Tibial nerve (tissue), 4 donors: ENCODE data around the gene FHDC1. TPM values are rescaled to one million over a fixed set of nuclear protein-coding genes. Genes with fewer than 3 reads are reported as not detected.

Experiments used
- DNase-seq, 2 donors: peaks; one replicate each; pipeline ENCODE4 v3.0.0-alpha.2; 2019; ENCODE audit warnings: low spot score in 2 of 2
- H3K27ac ChIP-seq, 4 donors: fragments of 200-600 bp; sonication (generic) in 3 of 4; one replicate each; pipeline ENCODE4 v1.5.1; 2017 to 2019; ENCODE audit warnings: mild to moderate bottlenecking in 1 of 4
- H3K27me3 ChIP-seq, 2 donors: fragments of 200-600 bp; sonication (generic) in 1 of 2; one replicate each; pipeline versions ENCODE4 v1.5.1 to v1.6.0; 2017 to 2019
- H3K36me3 ChIP-seq, 3 donors: fragments of 200-600 bp; sonication (generic); one replicate each; pipeline ENCODE4 v1.5.1; 2018 to 2019
- H3K4me1 ChIP-seq, 4 donors: fragments of 200-600 bp; sonication (generic) in 3 of 4; one replicate each; pipeline ENCODE4 v1.5.1; 2017 to 2019
- H3K4me3 ChIP-seq, 4 donors: fragments of 200-600 bp; sonication (generic) in 3 of 4; one replicate each; pipeline ENCODE4 v1.5.1; 2017 to 2019; ENCODE audit warnings: mild to moderate bottlenecking in 1 of 4, moderate library complexity in 1 of 4
- H3K9me3 ChIP-seq, 4 donors: fragments of 200-600 bp; sonication (generic) in 3 of 4; one replicate each; pipeline ENCODE4 v1.5.1; 2017 to 2019
- CTCF ChIP-seq, 5 experiments: fragments of 200-600 bp in 3 of 5; fragments of 450-650 bp in 2 of 5; sonication (generic) in 3 of 5; IDR thresholded peaks; one replicate each; pipeline ENCODE4 v1.5.1; 2016 to 2019; ENCODE audit warnings: antibody characterized with exemption in 5 of 5, mild to moderate bottlenecking in 3 of 5, moderate library complexity in 2 of 5
- EP300 ChIP-seq, 2 donors: sonication (generic); formaldehyde crosslinking; IDR thresholded peaks; one replicate each; pipeline ENCODE4 v1.6.1; 2017; ENCODE audit warnings: antibody characterized with exemption in 2 of 2, mild to moderate bottlenecking in 1 of 2
- POLR2A ChIP-seq, 2 donors: fragments of 450-650 bp; IDR thresholded peaks; one replicate each; pipeline ENCODE4 v1.6.1; 2017; ENCODE audit warnings: antibody characterized with exemption in 2 of 2, mild to moderate bottlenecking in 2 of 2, moderate library complexity in 2 of 2
- WGBS, 2 donors: methylation state at CpG; one replicate each; pipeline ENCODE4 v1.1.5; 2018; 5-methylcytosine and 5-hydroxymethylcytosine counted together
- total RNA-seq, 4 donors: library from RNA; depleted of rRNA; stranded (reverse); fragments of >200 nt; gene quantifications; one replicate each; pipeline ENCODE4 v1.1.0, GENCODE V29; 2016

Gene FHDC1
- total RNA-seq, 4 donors from 2014 or later: 2.2 to 7.9 (median 6.1) TPM

- DNase-seq: no peak
- H3K9me3 ChIP-seq: no peaks in the 10 kb centered on the region
- TF ChIP-seq POLR2A (IDR thresholded peaks at IDR 0.05): no peak
- TF ChIP-seq EP300 (IDR thresholded peaks at IDR 0.05): no peak
- TF ChIP-seq CTCF (IDR thresholded peaks at IDR 0.05): no peak
- no peaks in the 10 kb centered on the region for H3K4me1 ChIP-seq
- 90 to 100% methylated on average over 1 of the region's 1 CpG for WGBS, 2 donors
- no peak overlapping the region for H3K4me3 ChIP-seq
- no peaks in the 10 kb centered on the region for H3K27me3 ChIP-seq
- H3K36me3 ChIP-seq: no peaks in the 10 kb centered on the region
- H3K27ac ChIP-seq: no peak overlapping the region
Measured at GRCh38 chr4:153018684-153019083, 82.6 kb downstream of the FHDC1 start.

- H3K36me3 ChIP-seq: no peaks in the 10 kb centered on the region
- 89 to 91% methylated on average over 9 of the region's 9 CpGs for WGBS, 2 donors
- no peaks in the 10 kb centered on the region for H3K4me1 ChIP-seq
- H3K4me3 ChIP-seq: no peak overlapping the region
- no peak overlapping the region for H3K27ac ChIP-seq
- no peak for TF ChIP-seq POLR2A (IDR thresholded peaks at IDR 0.05)
- no peak for TF ChIP-seq CTCF (IDR thresholded peaks at IDR 0.05)
- TF ChIP-seq EP300 (IDR thresholded peaks at IDR 0.05): no peak
- H3K9me3 ChIP-seq: no peaks in the 10 kb centered on the region
- DNase-seq: no peak
- H3K27me3 ChIP-seq: no peaks in the 10 kb centered on the region
Measured at GRCh38 chr4:153019906-153020305, 83.8 kb downstream of the FHDC1 start.

GRCh38 chr4:153020457-153020856 is 84.3 kb downstream of the FHDC1 start:
- no peaks in the 10 kb centered on the region for H3K27me3 ChIP-seq

GRCh38 chr4:153021276-153021675 is 85.2 kb downstream of the FHDC1 start:
- Histone ChIP-seq H3K4me1 (no peaks in the 10 kb centered on the region), H3K4me3 (no peak overlapping the region)

More at GRCh38 chr4:153020457-153020856, 84.3 kb downstream of the FHDC1 start:
- H3K36me3 ChIP-seq: no peaks in the 10 kb centered on the region
- H3K4me1 ChIP-seq: no peaks in the 10 kb centered on the region
- 88 to 90% methylated on average over 7 of the region's 7 CpGs for WGBS, 2 donors
- no peak for TF ChIP-seq EP300 (IDR thresholded peaks at IDR 0.05)
- no peak for TF ChIP-seq CTCF (IDR thresholded peaks at IDR 0.05)
- TF ChIP-seq POLR2A (IDR thresholded peaks at IDR 0.05): no peak
- H3K4me3 ChIP-seq: no peak overlapping the region
- no peak for DNase-seq
- no peak overlapping the region for H3K27ac ChIP-seq
- H3K9me3 ChIP-seq: no peaks in the 10 kb centered on the region

GRCh38 chr4:153022241-153022715 is 86.2 kb downstream of the FHDC1 start:
- Histone ChIP-seq H3K27ac (no peak overlapping the region), H3K4me3 (no peak overlapping the region), H3K9me3 (no peaks in the 10 kb centered on the region), H3K4me1 (no peaks in the 10 kb centered on the region), H3K27me3 (no peaks in the 10 kb centered on the region), H3K36me3 (no peaks in the 10 kb centered on the region)
- DNase-seq: no peak
- TF ChIP-seq CTCF (IDR thresholded peaks at IDR 0.05) (no peak), EP300 (IDR thresholded peaks at IDR 0.05) (no peak), POLR2A (IDR thresholded peaks at IDR 0.05) (no peak)
- 82 to 92% methylated on average over 12 of the region's 12 CpGs for WGBS, 2 donors

More at GRCh38 chr4:153021276-153021675, 85.2 kb downstream of the FHDC1 start:
- Histone ChIP-seq H3K27ac (no peak overlapping the region), H3K27me3 (no peaks in the 10 kb centered on the region), H3K9me3 (no peaks in the 10 kb centered on the region), H3K36me3 (no peaks in the 10 kb centered on the region)
- WGBS, 2 donors: 57 to 62% methylated on average over 8 of the region's 8 CpGs
- TF ChIP-seq POLR2A (IDR thresholded peaks at IDR 0.05) (no peak), EP300 (IDR thresholded peaks at IDR 0.05) (no peak), CTCF (IDR thresholded peaks at IDR 0.05) (no peak)
- no peak for DNase-seq
